NCI-H2081 treated with DMSO at 0.1 percent for 48 hours (cell line): Measurements from ENCODE around the gene TRAK1.
"Not testable (repeated sequence)": the region's sequence is repeated elsewhere in the genome, so short reads cannot be mapped to it uniquely, and the experiment has no call there.

Experiments used
- DNase-seq: peaks from one replicate; lab custom pipeline; 2025; lab: John Stamatoyannopoulos, UW

The TRAK1 gene

GRCh38 chr3:42097566-42097946, 6.4 kb downstream of the TRAK1 start:
- no peak for DNase-seq

GRCh38 chr3:42098171-42098570, 7.0 kb downstream of the TRAK1 start:
- no peak for DNase-seq

- DNase-seq = no peak
These were observed 8.0 kb downstream of the TRAK1 start for GRCh38 chr3:42099020-42099765.

- DNase-seq = no peak
These were observed 9.9 kb downstream of the TRAK1 start for GRCh38 chr3:42101048-42101447.

- DNase-seq = no peak
These were observed 10.3 kb downstream of the TRAK1 start for GRCh38 chr3:42101481-42101880.

- DNase-seq = no peak
These were observed 11.4 kb downstream of the TRAK1 start for GRCh38 chr3:42102571-42102970.

- DNase-seq = not testable (repeated sequence)
These were observed 12.9 kb downstream of the TRAK1 start for GRCh38 chr3:42103921-42104665.

- not testable (repeated sequence) for DNase-seq
These were observed 14.8 kb downstream of the TRAK1 start for GRCh38 chr3:42105994-42106393.

- DNase-seq = no peak
These were observed 15.5 kb downstream of the TRAK1 start for GRCh38 chr3:42106646-42107045.

GRCh38 chr3:42110631-42111030, 19.5 kb downstream of the TRAK1 start:
- DNase-seq = no peak

- no peak for DNase-seq
These were observed 23.1 kb downstream of the TRAK1 start for GRCh38 chr3:42114130-42114725.

- no peak for DNase-seq
These were observed 24.1 kb downstream of the TRAK1 start for GRCh38 chr3:42115215-42115614.

GRCh38 chr3:42115946-42116345, 24.8 kb downstream of the TRAK1 start:
- DNase-seq = no peak

GRCh38 chr3:42116466-42116865, 25.3 kb downstream of the TRAK1 start:
- no peak for DNase-seq

- no peak for DNase-seq
These were observed 26.2 kb downstream of the TRAK1 start for GRCh38 chr3:42117175-42118008.

GRCh38 chr3:42118762-42119361, 27.7 kb downstream of the TRAK1 start:
- DNase-seq = no peak

GRCh38 chr3:42119561-42120355, 28.6 kb downstream of the TRAK1 start:
- DNase-seq = no peak

- no peak for DNase-seq
These were observed 29.7 kb downstream of the TRAK1 start for GRCh38 chr3:42120866-42121265.

- no peak for DNase-seq
These were observed 31.3 kb downstream of the TRAK1 start for GRCh38 chr3:42122261-42123011.

- DNase-seq = no peak
These were observed 31.9 kb downstream of the TRAK1 start for GRCh38 chr3:42123012-42123581.
